WERI-Rb-1 (cell line): ENCODE results near the gene SLC35C1.
A peak's percentile ranks its signal among the peaks of the same experiment; 100 is the strongest.

Experiments used
- DNase-seq: peaks from one replicate; pipeline ENCODE4 v3.0.0-alpha.2; 2020
- H3K27ac ChIP-seq: fragments of 250-450 bp; sonication (Bioruptor Pico); 2 replicates; pipeline ENCODE4 v1.5.1; 2020; ENCODE audit warnings: mild to moderate bottlenecking, moderate library complexity
- H3K27me3 ChIP-seq: fragments of 250-450 bp; sonication (Bioruptor Pico); 2 replicates; pipeline ENCODE4 v1.5.1; 2021; ENCODE audit warnings: mild to moderate bottlenecking, low read depth, moderate library complexity; ENCODE audit not compliant: insufficient read depth, severe bottlenecking
- H3K36me3 ChIP-seq: fragments of 250-450 bp; sonication (Bioruptor Pico); 2 replicates; pipeline ENCODE4 v1.5.1; 2020; ENCODE audit warnings: mild to moderate bottlenecking, moderate library complexity
- H3K4me3 ChIP-seq: 2 replicates; pipeline ENCODE4 v1.5.1; 2011; ENCODE audit warnings: low read depth, mild to moderate bottlenecking, control low read depth, low read length
- H3K9me3 ChIP-seq: fragments of 250-450 bp; sonication (Bioruptor Pico); 2 replicates; pipeline ENCODE4 v1.5.1; 2021; ENCODE audit warnings: mild to moderate bottlenecking, moderate library complexity; ENCODE audit not compliant: severe bottlenecking
- CTCF ChIP-seq: IDR thresholded peaks from 2 replicates; pipeline ENCODE4 v1.5.1; 2011; ENCODE audit warnings: low read depth, mild to moderate bottlenecking, control low read depth, inconsistent platforms, low read length

Gene SLC35C1

GRCh38 chr11:45810431-45811108, 5.6 kb downstream of the SLC35C1 start:
- Histone ChIP-seq H3K9me3 (no peaks in the 10 kb centered on the region), H3K36me3 (peaks cover 10% of the 10 kb centered on the region), H3K27ac (no peak overlapping the region), H3K4me3 (no peak overlapping the region), H3K27me3 (no peaks in the 10 kb centered on the region)
- no peak for TF ChIP-seq CTCF
- DNase-seq: no peak

GRCh38 chr11:45811109-45811435, 6.1 kb downstream of the SLC35C1 start:
- no peaks in the 10 kb centered on the region for H3K9me3 ChIP-seq
- no peak for TF ChIP-seq CTCF
- H3K27ac ChIP-seq: no peak overlapping the region
- no peak overlapping the region for H3K4me3 ChIP-seq
- DNase-seq: no peak
- H3K27me3 ChIP-seq: no peaks in the 10 kb centered on the region
- peaks cover 10% of the 10 kb centered on the region for H3K36me3 ChIP-seq

- Histone ChIP-seq H3K36me3 (peaks cover 10% of the 10 kb centered on the region), H3K9me3 (no peaks in the 10 kb centered on the region), H3K27ac (no peak overlapping the region), H3K4me3 (no peak overlapping the region), H3K27me3 (no peaks in the 10 kb centered on the region)
- no peak for DNase-seq
- TF ChIP-seq CTCF: no peak
These were observed 6.8 kb downstream of the SLC35C1 start for GRCh38 chr11:45811571-45812290.

GRCh38 chr11:45812581-45813548, 7.9 kb downstream of the SLC35C1 start:
- H3K36me3 ChIP-seq: peaks cover 10% of the 10 kb centered on the region
- H3K4me3 ChIP-seq: no peak overlapping the region
- no peak for TF ChIP-seq CTCF
- no peak overlapping the region for H3K27ac ChIP-seq
- no peak for DNase-seq
- no peaks in the 10 kb centered on the region for H3K27me3 ChIP-seq
- no peaks in the 10 kb centered on the region for H3K9me3 ChIP-seq

GRCh38 chr11:45815747-45816146, 10.8 kb downstream of the SLC35C1 start:
- peak; percentile 25 for DNase-seq
- Histone ChIP-seq H3K27ac (no peak overlapping the region), H3K27me3 (no peaks in the 10 kb centered on the region), H3K36me3 (peaks cover 10% of the 10 kb centered on the region), H3K9me3 (no peaks in the 10 kb centered on the region), H3K4me3 (no peak overlapping the region)
- TF ChIP-seq CTCF: no peak
